ENCODE results near the gene EFNA5.

The EFNA5 gene

DNA sequence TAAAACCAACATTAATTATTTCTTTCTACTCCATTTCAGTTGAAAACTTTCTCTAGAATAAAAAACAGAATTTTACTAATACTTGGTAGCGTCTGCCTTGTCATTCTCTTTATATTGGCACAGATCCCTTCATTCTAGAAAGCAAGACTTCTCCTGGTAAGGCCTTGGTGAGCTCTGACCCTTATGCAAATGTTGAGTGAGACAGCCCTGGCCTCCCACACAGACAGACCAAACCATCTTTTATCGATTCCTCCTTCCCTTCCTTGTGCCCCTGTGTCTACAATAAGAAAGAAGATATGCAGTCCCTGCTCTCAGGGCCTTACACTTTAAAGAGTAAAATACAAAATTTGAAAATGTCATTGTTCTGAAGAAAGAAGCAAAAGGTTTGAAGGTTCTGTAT, 262.2 kb downstream of the EFNA5 start:
- DNase-seq (ENCODE audit: low read depth), result no peak
- in situ Hi-C loops (cut with HindIII; ENCODE audit: low sequenced_read_pairs), result no loop called here
- no peak overlapping the region for H3K4me3 ChIP-seq (ENCODE audit: low read depth, low read length)
- TF ChIP-seq, protein P1, sequence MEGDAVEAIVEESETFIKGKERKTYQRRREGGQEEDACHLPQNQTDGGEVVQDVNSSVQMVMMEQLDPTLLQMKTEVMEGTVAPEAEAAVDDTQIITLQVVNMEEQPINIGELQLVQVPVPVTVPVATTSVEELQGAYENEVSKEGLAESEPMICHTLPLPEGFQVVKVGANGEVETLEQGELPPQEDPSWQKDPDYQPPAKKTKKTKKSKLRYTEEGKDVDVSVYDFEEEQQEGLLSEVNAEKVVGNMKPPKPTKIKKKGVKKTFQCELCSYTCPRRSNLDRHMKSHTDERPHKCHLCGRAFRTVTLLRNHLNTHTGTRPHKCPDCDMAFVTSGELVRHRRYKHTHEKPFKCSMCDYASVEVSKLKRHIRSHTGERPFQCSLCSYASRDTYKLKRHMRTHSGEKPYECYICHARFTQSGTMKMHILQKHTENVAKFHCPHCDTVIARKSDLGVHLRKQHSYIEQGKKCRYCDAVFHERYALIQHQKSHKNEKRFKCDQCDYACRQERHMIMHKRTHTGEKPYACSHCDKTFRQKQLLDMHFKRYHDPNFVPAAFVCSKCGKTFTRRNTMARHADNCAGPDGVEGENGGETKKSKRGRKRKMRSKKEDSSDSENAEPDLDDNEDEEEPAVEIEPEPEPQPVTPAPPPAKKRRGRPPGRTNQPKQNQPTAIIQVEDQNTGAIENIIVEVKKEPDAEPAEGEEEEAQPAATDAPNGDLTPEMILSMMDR (IDR thresholded peaks at IDR 0.05; ENCODE audit: low read depth, low read length, missing control alignments), result no peak

DNA sequence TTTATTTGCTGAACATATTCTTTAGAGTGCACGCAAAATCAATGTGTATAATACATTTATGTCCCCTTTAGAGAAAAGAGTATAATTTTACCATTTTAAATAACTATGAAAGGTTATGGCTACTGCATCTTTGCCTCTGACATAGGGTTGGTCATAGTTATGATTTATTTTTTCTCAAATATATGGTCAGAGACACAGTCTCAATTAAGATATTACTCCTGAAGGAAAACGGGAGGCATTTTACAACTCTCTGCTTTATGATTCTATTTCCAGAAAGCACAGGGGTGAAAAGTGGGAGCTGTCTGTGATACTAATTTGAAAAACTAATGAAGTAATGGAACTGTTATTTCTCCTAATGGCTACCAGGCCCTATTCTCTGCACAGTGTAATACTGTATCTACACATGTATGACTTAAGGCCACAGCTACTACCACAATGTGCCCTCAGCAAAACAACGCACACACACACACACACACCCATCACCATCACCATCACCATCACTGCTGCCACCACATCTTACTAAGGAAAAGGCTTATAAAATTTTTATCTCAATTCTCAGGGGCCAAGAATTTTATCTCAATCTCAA, 262.9 kb downstream of the EFNA5 start:
- in situ Hi-C loops (cut with HindIII; ENCODE audit: low sequenced_read_pairs), result no loop called here
- no peak for DNase-seq (ENCODE audit: low read depth)
- H3K4me3 ChIP-seq (ENCODE audit: low read depth, low read length), result no peak overlapping the region
- TF ChIP-seq, protein P1 (IDR thresholded peaks at IDR 0.05; ENCODE audit: low read depth, low read length, missing control alignments), result no peak

DNA sequence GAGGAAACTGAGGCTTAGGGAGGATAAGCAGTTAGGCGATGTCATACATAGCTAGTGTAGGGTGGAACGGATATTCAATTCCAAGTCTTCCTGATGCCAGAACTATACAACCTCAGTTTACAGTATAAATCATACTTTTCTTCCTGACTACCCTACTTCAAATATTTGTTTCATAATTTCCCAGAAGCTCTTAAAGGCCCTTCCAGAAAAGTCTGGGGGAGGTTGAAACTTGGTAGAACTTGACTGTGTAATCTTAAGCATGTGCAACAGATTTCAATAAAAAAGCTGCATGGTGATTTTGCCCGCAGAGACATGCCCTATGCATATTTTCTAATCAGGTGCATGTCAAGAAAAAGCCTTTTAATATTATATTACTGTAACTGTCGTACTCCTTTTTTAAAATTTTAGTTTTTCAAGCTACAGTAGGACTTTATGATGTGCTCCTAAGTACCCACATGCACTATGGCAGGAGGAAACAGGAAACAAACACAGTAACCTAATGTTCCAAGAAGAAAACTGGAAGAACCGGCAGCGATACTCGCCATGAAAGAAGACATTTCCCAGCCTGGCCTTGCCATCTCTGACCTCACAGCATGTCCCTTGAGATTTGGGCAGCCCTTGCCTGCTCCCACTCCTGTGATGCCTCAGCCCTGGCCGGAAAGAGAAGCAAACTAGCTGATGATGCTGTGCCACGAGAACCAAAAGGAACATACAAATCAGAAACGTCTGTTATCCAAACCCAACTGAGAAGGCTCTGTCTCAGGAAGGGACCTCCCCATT, 266.0 kb downstream of the EFNA5 start:
- in situ Hi-C loops (cut with HindIII; ENCODE audit: low sequenced_read_pairs), result no loop called here
- H3K4me3 ChIP-seq (ENCODE audit: low read depth, low read length), result no peak overlapping the region
- no peak for DNase-seq (ENCODE audit: low read depth)
- TF ChIP-seq, protein P1 (IDR thresholded peaks at IDR 0.05; ENCODE audit: low read depth, low read length, missing control alignments), result no peak

DNA sequence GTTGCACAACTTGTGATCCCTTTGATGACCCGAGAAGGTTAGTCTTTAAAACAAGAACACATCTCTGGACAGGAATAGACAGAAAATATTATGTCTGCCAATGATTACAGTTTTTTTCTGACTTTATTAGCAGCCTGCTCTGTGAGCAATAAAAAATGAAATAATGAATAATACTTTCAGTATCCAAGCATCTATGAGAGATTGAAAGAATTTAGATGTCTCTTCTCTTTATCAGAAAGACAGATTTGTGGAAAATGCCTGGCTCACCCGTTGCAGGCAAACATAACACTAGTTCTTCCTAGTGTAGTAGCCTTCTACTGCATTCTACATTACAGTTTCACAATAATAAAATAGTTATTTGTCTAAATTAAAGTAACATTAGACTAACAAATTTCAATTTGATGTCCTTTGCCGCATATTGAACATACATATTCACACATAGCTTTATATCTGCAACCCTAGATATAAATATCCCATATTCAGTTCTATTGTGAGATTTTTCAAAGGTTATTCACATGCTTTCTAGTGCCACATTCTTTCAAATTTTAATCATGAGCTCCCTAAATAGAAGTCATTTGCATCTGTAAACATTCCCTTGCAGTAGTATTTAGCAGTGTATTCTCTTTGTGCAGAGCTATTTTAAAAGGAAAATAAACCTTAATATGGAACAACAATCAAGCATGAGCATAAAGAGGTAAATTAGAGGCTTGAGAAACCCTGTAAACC, 267.3 kb downstream of the EFNA5 start:
- TF ChIP-seq, protein P1 (IDR thresholded peaks at IDR 0.05; ENCODE audit: low read depth, low read length, missing control alignments), result no peak
- no peak overlapping the region for H3K4me3 ChIP-seq (ENCODE audit: low read depth, low read length)
- in situ Hi-C loops (cut with HindIII; ENCODE audit: low sequenced_read_pairs), result no loop called here
- DNase-seq (ENCODE audit: low read depth), result no peak

DNA sequence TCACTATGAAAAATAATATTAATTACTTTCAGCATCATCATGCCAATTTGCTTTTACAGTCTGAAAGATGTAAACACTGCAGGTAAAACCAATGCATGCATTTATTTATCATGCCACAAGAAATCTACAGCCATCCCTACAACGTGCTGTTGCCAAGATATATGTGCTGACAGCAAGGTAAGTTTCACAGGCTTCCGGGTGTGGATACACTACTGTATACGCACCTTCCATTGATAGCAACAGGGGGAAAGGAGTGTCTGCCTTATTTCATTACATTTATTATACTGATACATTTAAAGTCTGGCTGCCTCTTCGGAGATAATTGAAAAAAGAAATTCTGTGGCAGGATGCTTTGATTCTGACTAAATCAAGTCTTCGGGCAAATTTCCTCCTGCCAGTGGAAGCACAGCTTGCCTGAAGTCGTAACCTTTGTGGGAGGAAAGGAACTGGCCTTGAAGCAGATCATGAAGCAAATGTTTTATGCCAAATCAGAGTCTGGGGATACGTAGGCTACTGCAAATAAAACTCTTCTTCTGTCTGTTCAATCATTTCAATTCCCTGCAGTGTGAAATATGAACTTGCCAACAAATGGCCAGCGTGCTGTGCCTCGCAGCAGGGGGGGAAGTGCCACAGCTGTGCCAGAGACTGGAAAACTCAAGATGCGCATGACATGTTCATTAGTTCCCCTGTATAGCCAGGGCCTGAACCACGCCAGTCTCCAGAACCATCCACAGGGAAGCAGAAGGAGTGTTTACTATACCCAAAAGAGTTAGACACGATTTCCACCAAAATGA, 268.1 kb downstream of the EFNA5 start:
- in situ Hi-C loops (cut with HindIII; ENCODE audit: low sequenced_read_pairs), result no loop called here
- no peak overlapping the region for H3K4me3 ChIP-seq (ENCODE audit: low read depth, low read length)
- DNase-seq (ENCODE audit: low read depth), result no peak

More for the DNA sequence above, 268.1 kb downstream of the EFNA5 start:
- TF ChIP-seq, protein P1 (IDR thresholded peaks at IDR 0.05; ENCODE audit: low read depth, low read length, missing control alignments), result no peak

Measured in astrocyte of the cerebellum (primary cell).